Measurements from ENCODE around the gene DEFB129.

The DEFB129 gene

GRCh38 chr20:235891-236290 lies 8.8 kb downstream of the DEFB129 start:
- Histone ChIP-seq H3K4me1 (ENCODE audit: control insufficient read depth, insufficient read depth, low read depth, low read length) (no peaks in the 10 kb centered on the region), H3K23ac (ENCODE audit: low read length in 2 of 2) (no peak overlapping the region), H3K18ac (ENCODE audit: low read depth in 1 of 2, low read length in 2 of 2) (no peak overlapping the region), H4K8ac (ENCODE audit: low read length) (no peak overlapping the region), H2BK15ac (ENCODE audit: low read depth, poor library complexity, severe bottlenecking) (no peak overlapping the region), H3K36me3 (ENCODE audit: control insufficient read depth in 1 of 2, insufficient read depth in 2 of 2, low read depth in 1 of 2, low read length in 2 of 2) (no peaks in the 10 kb centered on the region), H3K4ac (ENCODE audit: low read depth in 1 of 2, low read length in 2 of 2) (no peak overlapping the region), H2BK120ac (ENCODE audit: low read depth, low read length) (no peak overlapping the region), H2AK5ac (ENCODE audit: low read length, severe bottlenecking) (no peak overlapping the region), H3K9me3 (ENCODE audit: control insufficient read depth, low read length) (no peaks in the 10 kb centered on the region), H3K9ac (ENCODE audit: low read length) (no peak overlapping the region), H2AFZ (ENCODE audit: low read depth, low read length) (no peak overlapping the region), H3K14ac (ENCODE audit: low read length in 2 of 2) (no peak overlapping the region), H3K27me3 (ENCODE audit: control insufficient read depth in 1 of 2, insufficient read depth in 1 of 2, low read length in 2 of 2) (peaks cover 5% of the 10 kb centered on the region in 2 experiments), H2BK12ac (ENCODE audit: low read length in 2 of 2) (no peak overlapping the region), H3K79me1 (replicated peaks; ENCODE audit: low read length, poor library complexity, severe bottlenecking) (no peaks in the 10 kb centered on the region), H3K4me3 (ENCODE audit: insufficient read depth in 1 of 2, low read depth in 1 of 2, low read length in 2 of 2) (no peak overlapping the region), H2BK5ac (ENCODE audit: low read depth, low read length, poor library complexity, severe bottlenecking) (no peak overlapping the region), H4K91ac (ENCODE audit: low read length) (no peak overlapping the region), H3K4me2 (ENCODE audit: low read length, poor library complexity, severe bottlenecking) (no peak overlapping the region), H3K27ac (ENCODE audit: low read length, poor library complexity, severe bottlenecking) (no peak overlapping the region)
- 100% methylated on average over 1 of the region's 1 CpG for WGBS
- DNase-seq, result no peak

- Histone ChIP-seq H3K4me1 (ENCODE audit: control insufficient read depth, insufficient read depth, low read depth, low read length) (no peaks in the 10 kb centered on the region), H3K36me3 (ENCODE audit: control insufficient read depth in 1 of 2, insufficient read depth in 2 of 2, low read depth in 1 of 2, low read length in 2 of 2) (no peaks in the 10 kb centered on the region), H3K9me3 (ENCODE audit: control insufficient read depth, low read length) (no peaks in the 10 kb centered on the region), H3K9ac (ENCODE audit: low read length) (no peak overlapping the region), H2BK15ac (ENCODE audit: low read depth, poor library complexity, severe bottlenecking) (no peak overlapping the region), H3K23ac (ENCODE audit: low read length in 2 of 2) (no peak overlapping the region), H2BK5ac (ENCODE audit: low read depth, low read length, poor library complexity, severe bottlenecking) (no peak overlapping the region), H2AK5ac (ENCODE audit: low read length, severe bottlenecking) (no peak overlapping the region), H3K4me2 (ENCODE audit: low read length, poor library complexity, severe bottlenecking) (no peak overlapping the region), H3K14ac (ENCODE audit: low read length in 2 of 2) (no peak overlapping the region), H3K4ac (ENCODE audit: low read depth in 1 of 2, low read length in 2 of 2) (no peak overlapping the region), H3K79me1 (replicated peaks; ENCODE audit: low read length, poor library complexity, severe bottlenecking) (no peaks in the 10 kb centered on the region), H3K27me3 (ENCODE audit: control insufficient read depth in 1 of 2, insufficient read depth in 1 of 2, low read length in 2 of 2) (peaks cover 10 to 13% of the 10 kb centered on the region in 2 experiments), H2BK12ac (ENCODE audit: low read length in 2 of 2) (no peak overlapping the region), H3K27ac (ENCODE audit: low read length, poor library complexity, severe bottlenecking) (no peak overlapping the region), H2AFZ (ENCODE audit: low read depth, low read length) (no peak overlapping the region), H3K4me3 (ENCODE audit: insufficient read depth in 1 of 2, low read depth in 1 of 2, low read length in 2 of 2) (no peak overlapping the region), H3K18ac (ENCODE audit: low read depth in 1 of 2, low read length in 2 of 2) (no peak overlapping the region), H2BK120ac (ENCODE audit: low read depth, low read length) (no peak overlapping the region), H4K91ac (ENCODE audit: low read length) (no peak overlapping the region), H4K8ac (ENCODE audit: low read length) (no peak overlapping the region)
- DNase-seq, result no peak
- WGBS, result 78% methylated on average over 3 of the region's 4 CpGs
These were observed 10.4 kb downstream of the DEFB129 start for GRCh38 chr20:237489-237888.

DNA sequence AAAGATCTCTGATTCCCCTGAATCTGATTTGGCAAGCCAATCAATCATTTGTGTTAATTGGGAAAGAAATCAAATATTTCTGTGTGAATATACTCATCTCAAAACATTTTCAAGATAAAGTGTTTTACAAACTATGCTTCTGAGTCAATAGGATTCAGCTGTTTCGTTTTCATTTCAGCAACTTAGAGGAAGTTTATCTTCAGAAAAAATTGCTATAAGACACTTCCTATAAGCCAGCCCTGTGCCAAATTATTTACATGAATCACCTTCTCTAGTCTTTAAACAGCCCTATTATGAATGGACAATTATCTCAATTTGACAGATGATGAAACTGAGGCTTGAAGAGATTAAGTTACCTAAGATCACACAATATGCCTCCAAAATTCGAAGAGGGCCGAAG lies 10.9 kb downstream of the DEFB129 start:
- Histone ChIP-seq H3K27me3 (ENCODE audit: control insufficient read depth in 1 of 2, insufficient read depth in 1 of 2, low read length in 2 of 2) (peaks cover 10 to 18% of the 10 kb centered on the region in 2 experiments), H3K79me1 (replicated peaks; ENCODE audit: low read length, poor library complexity, severe bottlenecking) (no peaks in the 10 kb centered on the region), H3K4me3 (ENCODE audit: insufficient read depth in 1 of 2, low read depth in 1 of 2, low read length in 2 of 2) (no peak overlapping the region), H4K91ac (ENCODE audit: low read length) (no peak overlapping the region), H2BK5ac (ENCODE audit: low read depth, low read length, poor library complexity, severe bottlenecking) (no peak overlapping the region), H3K14ac (ENCODE audit: low read length in 2 of 2) (no peak overlapping the region), H3K4me1 (ENCODE audit: control insufficient read depth, insufficient read depth, low read depth, low read length) (no peaks in the 10 kb centered on the region), H2AK5ac (ENCODE audit: low read length, severe bottlenecking) (no peak overlapping the region), H4K8ac (ENCODE audit: low read length) (no peak overlapping the region), H3K18ac (ENCODE audit: low read depth in 1 of 2, low read length in 2 of 2) (no peak overlapping the region), H3K36me3 (ENCODE audit: control insufficient read depth in 1 of 2, insufficient read depth in 2 of 2, low read depth in 1 of 2, low read length in 2 of 2) (no peaks in the 10 kb centered on the region), H3K27ac (ENCODE audit: low read length, poor library complexity, severe bottlenecking) (no peak overlapping the region), H3K23ac (ENCODE audit: low read length in 2 of 2) (no peak overlapping the region), H2BK15ac (ENCODE audit: low read depth, poor library complexity, severe bottlenecking) (no peak overlapping the region), H3K4ac (ENCODE audit: low read depth in 1 of 2, low read length in 2 of 2) (no peak overlapping the region), H2AFZ (ENCODE audit: low read depth, low read length) (no peak overlapping the region), H3K9me3 (ENCODE audit: control insufficient read depth, low read length) (no peaks in the 10 kb centered on the region), H3K9ac (ENCODE audit: low read length) (no peak overlapping the region), H3K4me2 (ENCODE audit: low read length, poor library complexity, severe bottlenecking) (no peak overlapping the region), H2BK12ac (ENCODE audit: low read length in 2 of 2) (no peak overlapping the region), H2BK120ac (ENCODE audit: low read depth, low read length) (no peak overlapping the region)
- WGBS, result 38% methylated on average over 1 of the region's 3 CpGs
- DNase-seq, result no peak

- Histone ChIP-seq H3K23ac (ENCODE audit: low read length in 2 of 2) (no peak overlapping the region), H3K18ac (ENCODE audit: low read depth in 1 of 2, low read length in 2 of 2) (no peak overlapping the region), H3K27ac (ENCODE audit: low read length, poor library complexity, severe bottlenecking) (no peak overlapping the region), H3K9me3 (ENCODE audit: control insufficient read depth, low read length) (no peaks in the 10 kb centered on the region), H3K36me3 (ENCODE audit: control insufficient read depth in 1 of 2, insufficient read depth in 2 of 2, low read depth in 1 of 2, low read length in 2 of 2) (no peaks in the 10 kb centered on the region), H3K4me1 (ENCODE audit: control insufficient read depth, insufficient read depth, low read depth, low read length) (no peaks in the 10 kb centered on the region), H2BK15ac (ENCODE audit: low read depth, poor library complexity, severe bottlenecking) (no peak overlapping the region), H4K8ac (ENCODE audit: low read length) (no peak overlapping the region), H3K27me3 (ENCODE audit: control insufficient read depth in 1 of 2, insufficient read depth in 1 of 2, low read length in 2 of 2) (peaks cover 10 to 19% of the 10 kb centered on the region in 2 experiments), H2AK5ac (ENCODE audit: low read length, severe bottlenecking) (no peak overlapping the region), H2BK12ac (ENCODE audit: low read length in 2 of 2) (no peak overlapping the region), H4K91ac (ENCODE audit: low read length) (no peak overlapping the region), H2BK120ac (ENCODE audit: low read depth, low read length) (no peak overlapping the region), H3K4me2 (ENCODE audit: low read length, poor library complexity, severe bottlenecking) (no peak overlapping the region), H3K14ac (ENCODE audit: low read length in 2 of 2) (no peak overlapping the region), H3K4me3 (ENCODE audit: insufficient read depth in 1 of 2, low read depth in 1 of 2, low read length in 2 of 2) (no peak overlapping the region), H3K4ac (ENCODE audit: low read depth in 1 of 2, low read length in 2 of 2) (no peak overlapping the region), H3K9ac (ENCODE audit: low read length) (no peak overlapping the region), H2BK5ac (ENCODE audit: low read depth, low read length, poor library complexity, severe bottlenecking) (no peak overlapping the region), H2AFZ (ENCODE audit: low read depth, low read length) (no peak overlapping the region), H3K79me1 (replicated peaks; ENCODE audit: low read length, poor library complexity, severe bottlenecking) (no peaks in the 10 kb centered on the region)
- 82% methylated on average over 2 of the region's 2 CpGs for WGBS
- DNase-seq, result no peak
These were observed 15.8 kb downstream of the DEFB129 start for GRCh38 chr20:242905-243304.

All from mesenchymal stem cell (in vitro differentiated cells and primary cell).